Ascending aorta (tissue), 2 donors: Measurements from ENCODE around the gene SEMA3G. TPM values are rescaled to one million over a fixed set of nuclear protein-coding genes. Genes with fewer than 3 reads are reported as not detected.

Source experiments
- DNase-seq, 2 donors: peaks; one replicate each; pipeline ENCODE4 v3.0.0-alpha.2; 2019; ENCODE audit warnings: low spot score in 2 of 2
- H3K27ac ChIP-seq, 2 donors: fragments of 200-600 bp; sonication (generic); one replicate each; pipeline ENCODE4 v1.5.1; 2016 to 2017; ENCODE audit warnings: mild to moderate bottlenecking in 1 of 2
- H3K27me3 ChIP-seq: fragments of 200-600 bp; sonication (generic); one replicate; pipeline ENCODE4 v1.5.1; 2017
- H3K36me3 ChIP-seq, 2 donors: fragments of 200-600 bp; sonication (generic); one replicate each; pipeline ENCODE4 v1.5.1; 2016
- H3K4me1 ChIP-seq, 2 donors: fragments of 200-600 bp; sonication (generic); one replicate each; pipeline ENCODE4 v1.5.1; 2016 to 2017; ENCODE audit warnings: mild to moderate bottlenecking in 1 of 2
- H3K4me3 ChIP-seq, 2 donors: fragments of 200-600 bp; sonication (generic); one replicate each; pipeline ENCODE4 v1.5.1; 2016 to 2017; ENCODE audit warnings: mild to moderate bottlenecking in 1 of 2
- H3K9me3 ChIP-seq, 2 donors: fragments of 200-600 bp; sonication (generic); one replicate each; pipeline ENCODE4 v1.5.1; 2016
- intact Hi-C: fragments of 100-400 bp; cut with DNase I; formaldehyde crosslinking; loops from one replicate; pipeline ENCODE4 v1.15.1; 2023
- total RNA-seq: library from RNA; depleted of rRNA; stranded (reverse); fragments of >200 nt; gene quantifications from one replicate; pipeline ENCODE4 v1.1.0, GENCODE V29; 2016
- TF ChIP-seq, protein P1 (sequence below), 3 experiments: fragments of 200-600 bp in 2 of 3; fragments of 450-650 bp in 1 of 3; sonication (generic) in 2 of 3; IDR thresholded peaks; one replicate each; pipeline ENCODE4 v1.5.1; 2016 to 2019; ENCODE audit warnings: antibody characterized with exemption in 3 of 3, mild to moderate bottlenecking in 1 of 3, moderate library complexity in 1 of 3

The SEMA3G gene
- total RNA-seq, 1 donor from 2014 or later: 163 TPM

DNA sequence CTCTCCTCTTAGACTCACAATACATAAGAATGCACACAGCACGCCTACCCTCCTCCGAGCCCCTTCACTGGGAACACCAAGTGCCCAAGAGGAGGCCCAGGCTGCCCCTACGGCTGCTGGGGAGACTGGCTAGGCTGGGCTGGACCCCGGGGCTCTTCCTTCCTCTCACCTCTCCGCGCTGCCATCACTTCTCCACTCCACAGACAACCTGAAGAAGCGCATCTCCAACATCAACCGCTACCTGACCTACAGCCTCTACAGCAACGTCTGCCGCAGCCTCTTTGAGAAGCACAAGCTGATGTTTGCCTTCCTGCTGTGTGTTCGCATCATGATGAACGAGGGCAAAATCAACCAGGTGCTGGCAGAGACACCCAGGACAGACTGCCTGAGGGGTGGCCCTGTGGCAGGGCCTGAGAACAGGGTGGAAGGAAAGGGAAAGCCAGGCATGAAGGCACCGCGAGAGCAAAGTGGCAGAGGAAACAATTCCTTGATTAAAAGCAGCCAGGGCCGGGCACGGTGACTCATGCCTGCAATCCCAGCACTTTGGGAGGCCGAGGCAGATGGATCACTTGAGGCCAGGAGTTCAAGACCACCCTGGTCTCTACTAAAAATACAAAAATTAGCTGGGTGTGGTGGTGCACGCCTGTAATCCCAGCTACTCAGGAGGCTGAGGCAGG is 51.6 kb downstream of the SEMA3G start:
- H3K4me3 ChIP-seq: no peak overlapping the region
- H3K9me3 ChIP-seq: no peaks in the 10 kb centered on the region
- peaks cover 6 to 36% of the 10 kb centered on the region in 2 donors for H3K36me3 ChIP-seq
- TF ChIP-seq, protein P1, sequence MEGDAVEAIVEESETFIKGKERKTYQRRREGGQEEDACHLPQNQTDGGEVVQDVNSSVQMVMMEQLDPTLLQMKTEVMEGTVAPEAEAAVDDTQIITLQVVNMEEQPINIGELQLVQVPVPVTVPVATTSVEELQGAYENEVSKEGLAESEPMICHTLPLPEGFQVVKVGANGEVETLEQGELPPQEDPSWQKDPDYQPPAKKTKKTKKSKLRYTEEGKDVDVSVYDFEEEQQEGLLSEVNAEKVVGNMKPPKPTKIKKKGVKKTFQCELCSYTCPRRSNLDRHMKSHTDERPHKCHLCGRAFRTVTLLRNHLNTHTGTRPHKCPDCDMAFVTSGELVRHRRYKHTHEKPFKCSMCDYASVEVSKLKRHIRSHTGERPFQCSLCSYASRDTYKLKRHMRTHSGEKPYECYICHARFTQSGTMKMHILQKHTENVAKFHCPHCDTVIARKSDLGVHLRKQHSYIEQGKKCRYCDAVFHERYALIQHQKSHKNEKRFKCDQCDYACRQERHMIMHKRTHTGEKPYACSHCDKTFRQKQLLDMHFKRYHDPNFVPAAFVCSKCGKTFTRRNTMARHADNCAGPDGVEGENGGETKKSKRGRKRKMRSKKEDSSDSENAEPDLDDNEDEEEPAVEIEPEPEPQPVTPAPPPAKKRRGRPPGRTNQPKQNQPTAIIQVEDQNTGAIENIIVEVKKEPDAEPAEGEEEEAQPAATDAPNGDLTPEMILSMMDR (IDR thresholded peaks at IDR 0.05): no peak
- DNase-seq: no peak
- H3K4me1 ChIP-seq: no peaks in the 10 kb centered on the region
- intact Hi-C loops: no loop called here
- no peaks in the 10 kb centered on the region for H3K27me3 ChIP-seq
- H3K27ac ChIP-seq: no peak overlapping the region

DNA sequence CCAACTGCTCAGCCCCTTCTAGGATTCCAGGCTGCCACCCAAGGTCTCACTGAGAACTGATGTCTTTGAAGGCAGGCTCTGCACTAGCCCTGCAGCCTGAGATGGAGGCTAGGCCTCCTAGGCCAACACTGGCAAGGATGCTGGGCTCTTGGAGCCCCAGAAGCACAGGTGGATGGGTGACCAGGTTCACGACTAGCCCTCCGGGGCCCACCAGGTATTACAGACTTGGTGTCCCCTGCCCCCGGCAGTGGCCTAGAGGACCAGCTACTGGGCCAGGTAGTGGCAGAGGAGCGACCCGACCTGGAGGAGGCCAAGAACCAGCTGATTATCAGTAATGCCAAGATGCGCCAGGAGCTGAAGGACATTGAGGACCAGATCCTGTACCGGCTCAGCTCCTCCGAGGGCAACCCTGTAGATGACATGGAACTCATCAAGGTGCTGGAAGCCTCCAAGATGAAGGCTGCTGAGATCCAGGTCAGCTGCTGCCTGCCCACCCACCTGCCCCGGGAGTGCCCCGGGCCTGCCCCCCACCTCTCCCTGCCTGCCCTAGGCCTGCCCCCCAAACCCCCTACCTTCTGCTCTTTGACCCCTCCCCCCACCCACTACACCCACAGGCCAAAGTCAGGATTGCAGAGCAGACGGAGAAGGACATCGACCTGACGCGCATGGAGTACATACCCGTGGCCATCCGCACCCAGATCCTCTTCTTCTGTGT is 52.5 kb downstream of the SEMA3G start:
- Histone ChIP-seq H3K27ac (no peak overlapping the region), H3K4me3 (no peak overlapping the region), H3K27me3 (no peaks in the 10 kb centered on the region), H3K4me1 (no peaks in the 10 kb centered on the region), H3K36me3 (peaks cover 9 to 36% of the 10 kb centered on the region in 2 donors), H3K9me3 (no peaks in the 10 kb centered on the region)
- TF ChIP-seq, protein P1 (IDR thresholded peaks at IDR 0.05): no peak
- DNase-seq: no peak
- intact Hi-C loops: no loop called here

DNA sequence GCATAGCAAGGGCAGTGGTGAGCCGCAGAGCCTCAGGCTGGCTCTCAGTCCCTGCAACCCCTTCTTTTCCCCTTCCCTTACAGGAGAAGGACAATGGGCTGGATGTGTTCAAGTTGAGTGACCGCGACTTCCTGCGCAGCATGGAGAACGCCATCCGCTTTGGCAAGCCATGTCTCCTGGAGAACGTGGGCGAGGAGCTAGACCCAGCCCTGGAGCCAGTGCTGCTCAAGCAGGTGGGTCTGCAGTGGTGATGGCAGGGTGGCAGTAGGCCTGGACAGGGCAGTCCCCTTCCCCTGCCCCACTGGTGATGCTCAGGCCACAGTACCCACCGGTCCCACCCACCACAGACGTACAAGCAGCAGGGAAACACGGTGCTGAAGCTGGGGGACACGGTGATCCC is 53.8 kb downstream of the SEMA3G start:
- Histone ChIP-seq H3K27me3 (no peaks in the 10 kb centered on the region), H3K27ac (no peak overlapping the region), H3K4me1 (no peaks in the 10 kb centered on the region), H3K36me3 (peaks cover 13 to 40% of the 10 kb centered on the region in 2 donors), H3K4me3 (no peak overlapping the region), H3K9me3 (no peaks in the 10 kb centered on the region)
- TF ChIP-seq, protein P1 (IDR thresholded peaks at IDR 0.05): no peak
- intact Hi-C loops: no loop called here
- no peak for DNase-seq

DNA sequence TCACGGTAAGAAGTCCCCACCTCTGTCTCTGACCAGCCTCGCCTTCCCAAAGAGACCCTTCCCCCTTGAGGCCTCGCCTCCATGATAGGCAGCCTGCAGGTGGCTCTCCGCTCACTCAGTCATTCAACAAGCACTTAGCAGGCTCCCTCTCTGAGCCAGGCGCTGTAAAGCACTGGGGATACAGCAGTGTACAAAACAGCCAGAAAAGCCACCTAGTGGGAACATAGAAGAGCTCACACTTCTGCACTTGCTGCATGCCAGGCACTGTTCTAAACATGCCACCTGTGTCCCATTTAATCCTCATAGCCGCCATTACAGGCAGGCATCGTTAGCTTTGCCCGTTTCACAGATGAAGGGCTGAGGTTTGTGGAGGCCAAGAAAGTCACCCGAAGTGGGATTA is 56.0 kb downstream of the SEMA3G start:
- intact Hi-C loops: no loop called here
- H3K9me3 ChIP-seq: no peaks in the 10 kb centered on the region
- peaks cover 13 to 35% of the 10 kb centered on the region in 2 donors for H3K36me3 ChIP-seq
- no peak overlapping the region for H3K27ac ChIP-seq
- TF ChIP-seq, protein P1 (IDR thresholded peaks at IDR 0.05): no peak
- no peak for DNase-seq
- no peaks in the 10 kb centered on the region for H3K27me3 ChIP-seq
- no peaks in the 10 kb centered on the region for H3K4me1 ChIP-seq
- H3K4me3 ChIP-seq: no peak overlapping the region

DNA sequence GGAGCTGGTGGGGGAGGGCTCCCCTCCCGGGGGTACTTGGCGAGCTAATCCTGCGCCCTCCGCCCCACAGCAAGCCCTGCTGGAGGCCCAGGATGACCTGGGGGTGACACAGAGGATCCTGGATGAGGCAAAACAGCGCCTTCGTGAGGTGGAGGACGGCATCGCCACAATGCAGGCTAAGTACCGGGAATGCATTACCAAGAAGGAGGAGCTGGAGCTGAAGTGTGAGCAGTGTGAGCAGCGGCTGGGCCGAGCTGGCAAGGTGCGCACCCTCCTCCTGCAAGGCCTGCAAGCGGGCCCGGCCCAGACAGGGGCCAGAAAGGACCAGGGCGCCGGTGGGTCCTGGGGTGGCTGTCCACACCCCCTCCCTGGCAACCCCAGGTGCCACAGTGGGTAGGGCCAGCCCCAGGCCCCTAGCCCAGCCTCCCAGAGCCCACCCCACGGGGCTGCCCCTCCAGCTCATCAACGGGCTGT is 56.5 kb downstream of the SEMA3G start:
- Histone ChIP-seq H3K9me3 (no peaks in the 10 kb centered on the region), H3K27ac (no peak overlapping the region), H3K27me3 (no peaks in the 10 kb centered on the region), H3K36me3 (peaks cover 13 to 34% of the 10 kb centered on the region in 2 donors), H3K4me1 (no peaks in the 10 kb centered on the region), H3K4me3 (no peak overlapping the region)
- TF ChIP-seq, protein P1 (IDR thresholded peaks at IDR 0.05): no peak
- intact Hi-C loops: no loop called here
- DNase-seq: no peak
